ENCODE data around the gene CGB1. TPM values are rescaled to one million over a fixed set of nuclear protein-coding genes. Genes with fewer than 3 reads are reported as not detected.
A peak's percentile ranks its signal among the peaks of the same experiment; 100 is the strongest.
"Not testable (repeated sequence)": the region's sequence is repeated elsewhere in the genome, so short reads cannot be mapped to it uniquely, and the experiment has no call there.

Gene CGB1
- polyA plus RNA-seq, 10 donors, result 0.90 TPM; not detected in 9

- DNase-seq, result no peak
Measured at GRCh38 chr19:49058562-49058961, 21.9 kb upstream of the CGB1 start.

GRCh38 chr19:49057636-49058234, 21.0 kb upstream of the CGB1 start, which contains the start of gene CGB7:
TSS of gene CGB7 (minus strand) at chr19:49057749. CDS start at chr19:49055375, 2,374 bp downstream.
- peak in 2 of 3 donors; percentile 24 to 62 for DNase-seq

- DNase-seq, result not testable (repeated sequence)
Measured at GRCh38 chr19:49056902-49057596, 20.4 kb upstream of the CGB1 start.

GRCh38 chr19:49056101-49056901, 19.6 kb upstream of the CGB1 start:
- DNase-seq, result peak in 2 of 3 donors; percentile 46 to 71

- DNase-seq, result not testable (repeated sequence)
Measured at GRCh38 chr19:49050376-49051033, 13.8 kb upstream of the CGB1 start.

GRCh38 chr19:49049834-49050233, 13.1 kb upstream of the CGB1 start:
- not testable (repeated sequence) for DNase-seq

GRCh38 chr19:49049011-49049410, 12.3 kb upstream of the CGB1 start, which contains the start of gene CGB8:
TSS of gene CGB8 (minus strand) at chr19:49049111. CDS start at chr19:49048739, 372 bp downstream.
- DNase-seq, result not testable (repeated sequence)

- not testable (repeated sequence) for DNase-seq
Measured at GRCh38 chr19:49043548-49043947, 6.9 kb upstream of the CGB1 start, which contains the start of gene CGB5. TSS of gene CGB5 (plus strand) at chr19:49043848. CDS start at chr19:49044210, 362 bp downstream.

GRCh38 chr19:49042666-49043065, 6.0 kb upstream of the CGB1 start:
- not testable (repeated sequence) for DNase-seq

- DNase-seq, result no peak
Measured at GRCh38 chr19:49042177-49042576, 5.5 kb upstream of the CGB1 start.

- DNase-seq, result not testable (repeated sequence)
Measured at GRCh38 chr19:49039736-49040135, 3.0 kb upstream of the CGB1 start.

GRCh38 chr19:49038557-49039276, 2.0 kb upstream of the CGB1 start:
- not testable (repeated sequence) for DNase-seq

- DNase-seq, result not testable (repeated sequence)
Measured at GRCh38 chr19:49038111-49038510, 1.4 kb upstream of the CGB1 start.

GRCh38 chr19:49031642-49032301, 4.9 kb downstream of the CGB1 start, which contains the start of gene CGB2:
TSS of gene CGB2 (plus strand) at chr19:49031890. CDS start at chr19:49032096, 206 bp downstream.
- DNase-seq, result not testable (repeated sequence)

GRCh38 chr19:49030323-49030722, 6.4 kb downstream of the CGB1 start:
- DNase-seq, result not testable (repeated sequence)

GRCh38 chr19:49029749-49030148, 6.9 kb downstream of the CGB1 start:
- not testable (repeated sequence) for DNase-seq

GRCh38 chr19:49028686-49029085, 8.0 kb downstream of the CGB1 start:
- not testable (repeated sequence) for DNase-seq

GRCh38 chr19:49025599-49025998, 11.1 kb downstream of the CGB1 start:
- not testable (repeated sequence) for DNase-seq

- not testable (repeated sequence) for DNase-seq
Measured at GRCh38 chr19:49025088-49025487, 11.6 kb downstream of the CGB1 start.

GRCh38 chr19:49024233-49024632, 12.5 kb downstream of the CGB1 start, which contains the start of gene CGB3:
TSS of gene CGB3 (minus strand) at chr19:49024333. CDS start at chr19:49023971, 362 bp downstream.
- DNase-seq, result not testable (repeated sequence)
